Measurements from ENCODE around the gene LAMA3. TPM values are rescaled to one million over a fixed set of nuclear protein-coding genes. Genes with fewer than 3 reads are reported as not detected.

Gene LAMA3
- total and polyA plus RNA-seq, 2 donors (not counting 3 experiments of a cell fraction or from before 2014, with no cell fraction given) = 2.6 to 12.3 TPM

DNA sequence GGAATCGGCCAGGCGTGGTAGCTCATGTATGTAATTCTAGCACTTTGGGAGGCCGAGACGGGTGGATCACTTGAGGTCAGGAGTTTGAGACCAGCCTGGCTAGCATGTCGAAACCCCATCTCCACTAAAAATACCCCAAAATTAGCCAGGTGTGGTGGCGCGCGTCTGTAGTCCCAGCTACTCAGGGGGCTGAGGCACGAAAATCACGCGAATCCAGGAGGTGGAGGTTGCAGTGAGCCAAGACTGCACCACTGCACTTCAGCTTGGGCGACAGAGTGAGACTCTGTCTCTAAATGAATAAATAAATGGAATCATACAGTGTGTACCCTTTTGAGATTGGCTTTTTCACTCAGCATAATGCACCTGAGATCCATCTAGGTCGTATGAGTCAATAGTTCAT, 305.9 kb downstream of the LAMA3 start:
- no peaks in the 10 kb centered on the region for H3K9me3 ChIP-seq (replicated peaks; ENCODE audit: control insufficient read depth, insufficient read depth, low read length)
- peaks cover 3% of the 10 kb centered on the region for H3K4me1 ChIP-seq (ENCODE audit: control insufficient read depth, extremely low read depth, insufficient read depth, low read length)
- H2AFZ ChIP-seq (ENCODE audit: low read depth, low read length) = no peak overlapping the region
- BruUV-seq (replicated peaks) = no TSS peak
- H3K27me3 ChIP-seq (ENCODE audit: control insufficient read depth in 2 of 2, insufficient read depth in 2 of 2, low read length in 2 of 2) = peaks cover 2 to 5% of the 10 kb centered on the region in 2 experiments
- POLR2A ChIA-PET = no interaction called here
- TF ChIP-seq CTCF (IDR thresholded peaks at IDR 0.05; ENCODE audit: extremely low read depth in 1 of 2, insufficient read depth in 1 of 2, low read depth in 1 of 2, low read length in 2 of 2) = no peak
- no peak for TF ChIP-seq FOS (IDR thresholded peaks at IDR 0.05; ENCODE audit: borderline replicate concordance, insufficient read depth, low read length)
- no peak overlapping the region for H3K9ac ChIP-seq (replicated peaks; ENCODE audit: extremely low read depth, insufficient read depth, low read length)
- dilution Hi-C loops (cut with MboI; ENCODE audit: extremely low pct_ligation_motif_present, low sequenced_read_pairs) (no loop called here), intact Hi-C loops (cut with micrococcal nuclease) (no loop called here)
- no peak overlapping the region for H3K4me2 ChIP-seq (ENCODE audit: insufficient read depth, low read length)
- H3K79me2 ChIP-seq (ENCODE audit: control insufficient read depth, insufficient read depth, low read length) = no peaks in the 10 kb centered on the region
- H4K20me1 ChIP-seq (replicated peaks; ENCODE audit: control insufficient read depth, extremely low read depth, insufficient read depth, low read length) = no peaks in the 10 kb centered on the region
- H3K27ac ChIP-seq (ENCODE audit: insufficient read depth, low read depth, low read length) = no peak overlapping the region
- DNase-seq (ENCODE audit: low read depth, low spot score) = no peak
- CTCF ChIA-PET = no interaction called here
- H3K36me3 ChIP-seq (ENCODE audit: control insufficient read depth in 2 of 2, extremely low read depth in 1 of 2, insufficient read depth in 2 of 2, low read length in 2 of 2) = no peaks in the 10 kb centered on the region
- FAIRE-seq = no peak
- H3K9me1 ChIP-seq (replicated peaks; ENCODE audit: control insufficient read depth, extremely low read depth, insufficient read depth, low read length) = no peaks in the 10 kb centered on the region
- no peak overlapping the region for H3K4me3 ChIP-seq (replicated peaks in 1 of 3; ENCODE audit: insufficient read depth in 1 of 3, low read depth in 1 of 3, low read length in 3 of 3)

DNA sequence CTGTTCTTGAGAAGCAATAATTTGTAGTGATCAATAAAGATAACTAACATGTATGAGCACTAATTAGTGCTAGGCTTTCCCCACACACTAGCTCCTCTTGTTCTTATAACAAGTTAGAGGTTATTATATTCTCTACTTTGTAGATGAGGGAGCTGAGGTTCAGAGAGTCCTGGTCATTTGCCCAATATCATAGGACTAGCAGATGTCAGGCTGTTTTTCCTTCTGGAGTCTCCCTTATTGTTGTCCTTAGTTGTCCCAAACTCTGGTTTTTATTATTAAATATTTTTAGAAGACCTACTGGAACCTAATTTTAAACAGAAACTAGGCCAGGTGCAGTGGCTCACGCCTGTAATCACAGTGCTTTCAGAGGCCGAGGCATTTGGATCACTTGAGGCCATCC, 308.8 kb downstream of the LAMA3 start:
- H3K9me3 ChIP-seq (replicated peaks; ENCODE audit: control insufficient read depth, insufficient read depth, low read length) = no peaks in the 10 kb centered on the region
- no peak overlapping the region for H3K27ac ChIP-seq (ENCODE audit: insufficient read depth, low read depth, low read length)
- no peaks in the 10 kb centered on the region for H3K36me3 ChIP-seq (ENCODE audit: control insufficient read depth in 2 of 2, extremely low read depth in 1 of 2, insufficient read depth in 2 of 2, low read length in 2 of 2)
- H3K9me1 ChIP-seq (replicated peaks; ENCODE audit: control insufficient read depth, extremely low read depth, insufficient read depth, low read length) = no peaks in the 10 kb centered on the region
- dilution Hi-C loops (cut with MboI; ENCODE audit: extremely low pct_ligation_motif_present, low sequenced_read_pairs) = no loop called here
- H3K27me3 ChIP-seq (ENCODE audit: control insufficient read depth in 2 of 2, insufficient read depth in 2 of 2, low read length in 2 of 2) = peaks cover 0 to 4% of the 10 kb centered on the region in 2 experiments
- no peak for FAIRE-seq
- TF ChIP-seq POLR2A (IDR thresholded peaks at IDR 0.05; ENCODE audit: low read depth, low read length) (no peak), FOS (IDR thresholded peaks at IDR 0.05; ENCODE audit: borderline replicate concordance, insufficient read depth, low read length) (no peak), CTCF (IDR thresholded peaks at IDR 0.05; ENCODE audit: extremely low read depth in 1 of 2, insufficient read depth in 1 of 2, low read depth in 1 of 2, low read length in 2 of 2) (no peak), EZH2 (IDR thresholded peaks at IDR 0.05; ENCODE audit: borderline replicate concordance, low read depth, low read length, severe bottlenecking) (no peak), JUN (IDR thresholded peaks at IDR 0.05; ENCODE audit: borderline replicate concordance, insufficient read depth, insufficient read length, low read depth) (no peak), GATA2 (IDR thresholded peaks at IDR 0.05; ENCODE audit: insufficient read depth, insufficient read length, low read depth, low read length) (no peak), POLR2AphosphoS5 (IDR thresholded peaks at IDR 0.05; ENCODE audit: insufficient read depth, low read depth, low read length) (no peak), MYC (IDR thresholded peaks at IDR 0.05; ENCODE audit: low read depth, low read length) (no peak)
- TF ChIP-seq, protein P1, sequence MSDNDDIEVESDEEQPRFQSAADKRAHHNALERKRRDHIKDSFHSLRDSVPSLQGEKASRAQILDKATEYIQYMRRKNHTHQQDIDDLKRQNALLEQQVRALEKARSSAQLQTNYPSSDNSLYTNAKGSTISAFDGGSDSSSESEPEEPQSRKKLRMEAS (IDR thresholded peaks at IDR 0.05; ENCODE audit: insufficient read depth, insufficient read length) = no peak
- BruUV-seq (replicated peaks) = no TSS peak
- H2AFZ ChIP-seq (ENCODE audit: low read depth, low read length) = no peak overlapping the region
- no peak overlapping the region for H3K4me3 ChIP-seq (replicated peaks in 1 of 3; ENCODE audit: insufficient read depth in 1 of 3, low read depth in 1 of 3, low read length in 3 of 3)
- DNase-seq (ENCODE audit: low read depth, low spot score) = no peak
- intact Hi-C loops (cut with micrococcal nuclease) = no loop called here
- no peaks in the 10 kb centered on the region for H4K20me1 ChIP-seq (replicated peaks; ENCODE audit: control insufficient read depth, extremely low read depth, insufficient read depth, low read length)
- H3K4me2 ChIP-seq (ENCODE audit: insufficient read depth, low read length) = no peak overlapping the region
- ChIA-PET POLR2A (no interaction called here), CTCF (interaction anchor here (1.2 kb wide), 1 partner anchor 15 kb away, joined by 4 read pairs; no protein-coding TSS in a partner anchor)
- no peak overlapping the region for H3K9ac ChIP-seq (replicated peaks; ENCODE audit: extremely low read depth, insufficient read depth, low read length)
- no peaks in the 10 kb centered on the region for H3K79me2 ChIP-seq (ENCODE audit: control insufficient read depth, insufficient read depth, low read length)
- H3K4me1 ChIP-seq (ENCODE audit: control insufficient read depth, extremely low read depth, insufficient read depth, low read length) = peaks cover 3% of the 10 kb centered on the region

All from endothelial cell of umbilical vein (primary cell).